GM10266 (cell line): ENCODE measurements around the gene TJAP1.

Experiments used
- DNase-seq: peaks from one replicate; pipeline ENCODE4 v3.0.0; 2012; ENCODE audit errors: extremely low spot score
- CTCF ChIP-seq: IDR thresholded peaks from 2 replicates; pipeline ENCODE4 v1.5.1; 2012; ENCODE audit warnings: mild to moderate bottlenecking, low read depth; ENCODE audit not compliant: control insufficient read depth, insufficient read depth; ENCODE audit errors: missing control alignments

TJAP1 gene

GRCh38 chr6:43509142-43509983, 32.0 kb downstream of the TJAP1 start:
- TF ChIP-seq CTCF: no peak
- no peak for DNase-seq

GRCh38 chr6:43509984-43510826, 32.8 kb downstream of the TJAP1 start, which contains the start of gene LRRC73:
Gene LRRC73 (minus strand): TSS chr6:43510346. CDS start chr6:43509785, 561 bp downstream.
- DNase-seq: peak; percentile 90
- TF ChIP-seq CTCF: no peak

GRCh38 chr6:43510827-43511163, 33.4 kb downstream of the TJAP1 start:
- DNase-seq: no peak
- TF ChIP-seq CTCF: no peak

GRCh38 chr6:43511824-43512415, 34.5 kb downstream of the TJAP1 start:
- no peak for TF ChIP-seq CTCF
- DNase-seq: no peak

GRCh38 chr6:43515808-43516207, 38.4 kb downstream of the TJAP1 start:
- no peak for TF ChIP-seq CTCF
- no peak for DNase-seq

GRCh38 chr6:43516367-43516696, 39.0 kb downstream of the TJAP1 start:
- DNase-seq: no peak
- no peak for TF ChIP-seq CTCF
